ENCODE results near the gene NRXN3.

GRCh38 chr14:79369359-79370332 is 1199.5 kb downstream of the NRXN3 start:
- TF ChIP-seq, protein P1, sequence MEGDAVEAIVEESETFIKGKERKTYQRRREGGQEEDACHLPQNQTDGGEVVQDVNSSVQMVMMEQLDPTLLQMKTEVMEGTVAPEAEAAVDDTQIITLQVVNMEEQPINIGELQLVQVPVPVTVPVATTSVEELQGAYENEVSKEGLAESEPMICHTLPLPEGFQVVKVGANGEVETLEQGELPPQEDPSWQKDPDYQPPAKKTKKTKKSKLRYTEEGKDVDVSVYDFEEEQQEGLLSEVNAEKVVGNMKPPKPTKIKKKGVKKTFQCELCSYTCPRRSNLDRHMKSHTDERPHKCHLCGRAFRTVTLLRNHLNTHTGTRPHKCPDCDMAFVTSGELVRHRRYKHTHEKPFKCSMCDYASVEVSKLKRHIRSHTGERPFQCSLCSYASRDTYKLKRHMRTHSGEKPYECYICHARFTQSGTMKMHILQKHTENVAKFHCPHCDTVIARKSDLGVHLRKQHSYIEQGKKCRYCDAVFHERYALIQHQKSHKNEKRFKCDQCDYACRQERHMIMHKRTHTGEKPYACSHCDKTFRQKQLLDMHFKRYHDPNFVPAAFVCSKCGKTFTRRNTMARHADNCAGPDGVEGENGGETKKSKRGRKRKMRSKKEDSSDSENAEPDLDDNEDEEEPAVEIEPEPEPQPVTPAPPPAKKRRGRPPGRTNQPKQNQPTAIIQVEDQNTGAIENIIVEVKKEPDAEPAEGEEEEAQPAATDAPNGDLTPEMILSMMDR (IDR thresholded peaks at IDR 0.05; ENCODE audit: insufficient read depth, low read depth, low read length): peak; percentile 33
- TF ChIP-seq EZH2 (IDR thresholded peaks at IDR 0.05; ENCODE audit: insufficient read depth, low read length): no peak

Data from astrocyte (in vitro differentiated cells and primary cell).